ENCODE results near the gene LSM7. TPM values are rescaled to one million over a fixed set of nuclear protein-coding genes. Genes with fewer than 3 reads are reported as not detected.

The LSM7 gene
- total RNA-seq, 1 donor from 2014 or later: 144 TPM

DNA sequence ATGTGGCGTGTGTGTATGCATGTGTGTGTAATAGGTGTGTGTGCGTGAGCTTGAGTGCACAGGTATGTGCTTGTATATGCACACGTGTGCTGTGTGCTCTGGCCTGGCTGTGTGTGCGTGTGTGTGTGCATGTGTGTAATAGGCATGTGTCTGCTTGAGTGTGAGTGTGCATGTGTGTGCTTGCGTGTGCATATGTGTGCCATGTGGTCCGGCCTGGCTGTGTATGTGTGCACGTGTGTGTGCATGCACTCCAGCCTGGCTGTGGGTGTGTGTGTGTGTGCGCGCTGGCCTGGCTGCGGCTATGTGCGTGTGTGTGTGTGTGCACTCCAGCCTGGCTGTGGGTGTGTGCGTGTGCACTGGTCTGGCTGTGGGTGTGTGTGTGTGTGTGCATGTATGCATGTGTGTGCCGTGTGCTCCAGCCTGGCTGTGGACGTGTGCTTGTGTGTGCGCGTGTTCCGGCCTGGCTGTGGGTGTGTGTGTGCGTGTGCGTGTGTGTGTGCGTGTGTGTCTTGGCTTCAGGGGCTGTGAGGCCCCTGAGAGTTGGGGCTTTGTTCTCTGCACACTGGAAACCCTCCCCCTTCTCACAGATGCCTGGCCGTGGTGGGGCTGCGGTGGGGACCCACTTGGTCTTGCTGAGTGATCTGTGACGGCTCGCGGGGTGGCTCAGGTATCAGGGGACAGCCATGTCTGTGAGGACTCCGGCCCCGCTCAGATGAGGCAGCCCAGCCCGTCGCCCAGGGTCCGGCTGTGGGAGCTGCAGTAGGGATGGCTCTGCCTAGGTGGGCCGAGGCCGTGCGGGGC, 8.3 kb upstream of the LSM7 start:
- H3K4me3 ChIP-seq (ENCODE audit: low read depth, low read length): no peak overlapping the region
- H3K36me3 ChIP-seq (ENCODE audit: control insufficient read depth, insufficient read depth, low read length): no peaks in the 10 kb centered on the region
- TF ChIP-seq CTCF (IDR thresholded peaks at IDR 0.05; ENCODE audit: insufficient read depth, low read length, poor library complexity, severe bottlenecking): no peak
- H3K27me3 ChIP-seq (ENCODE audit: control insufficient read depth, insufficient read depth, low read length): no peaks in the 10 kb centered on the region
- no peak for DNase-seq (ENCODE audit: low read depth)

- no peaks in the 10 kb centered on the region for H3K27me3 ChIP-seq (ENCODE audit: control insufficient read depth, insufficient read depth, low read length)
- no peak for TF ChIP-seq CTCF (IDR thresholded peaks at IDR 0.05; ENCODE audit: insufficient read depth, low read length, poor library complexity, severe bottlenecking)
- no peaks in the 10 kb centered on the region for H3K36me3 ChIP-seq (ENCODE audit: control insufficient read depth, insufficient read depth, low read length)
- no peak overlapping the region for H3K4me3 ChIP-seq (ENCODE audit: low read depth, low read length)
- no peak for DNase-seq (ENCODE audit: low read depth)
Measured at GRCh38 chr19:2335848-2336247, 7.5 kb upstream of the LSM7 start.

- DNase-seq (ENCODE audit: low read depth): no peak
- TF ChIP-seq CTCF (IDR thresholded peaks at IDR 0.05; ENCODE audit: insufficient read depth, low read length, poor library complexity, severe bottlenecking): no peak
- Histone ChIP-seq H3K4me3 (ENCODE audit: low read depth, low read length) (no peak overlapping the region), H3K36me3 (ENCODE audit: control insufficient read depth, insufficient read depth, low read length) (no peaks in the 10 kb centered on the region), H3K27me3 (ENCODE audit: control insufficient read depth, insufficient read depth, low read length) (no peaks in the 10 kb centered on the region)
Measured at GRCh38 chr19:2334986-2335846, 6.8 kb upstream of the LSM7 start.

DNA sequence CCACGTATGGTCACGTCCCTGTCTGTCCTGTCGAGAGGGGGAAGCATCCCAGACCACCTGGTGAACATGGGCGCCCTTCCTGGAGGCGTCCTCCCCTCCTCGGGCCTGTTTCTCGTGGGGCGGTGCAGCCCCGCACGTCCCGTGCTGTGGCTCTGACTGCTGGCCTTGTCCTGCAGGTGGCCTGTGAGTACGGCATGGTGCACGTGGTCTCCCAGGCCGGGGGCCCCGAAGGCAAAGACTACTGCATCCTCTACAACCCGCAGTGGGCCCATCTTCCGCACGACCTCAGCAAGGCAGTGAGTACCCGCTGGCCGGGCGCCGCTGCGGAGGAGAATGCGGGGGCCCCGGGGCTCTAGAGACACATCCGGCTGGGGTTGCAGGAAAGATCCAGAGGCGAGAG, 6.0 kb upstream of the LSM7 start:
- TF ChIP-seq CTCF (IDR thresholded peaks at IDR 0.05; ENCODE audit: insufficient read depth, low read length, poor library complexity, severe bottlenecking): no peak
- H3K4me3 ChIP-seq (ENCODE audit: low read depth, low read length): no peak overlapping the region
- no peak for DNase-seq (ENCODE audit: low read depth)

GRCh38 chr19:2333807-2334211, 5.4 kb upstream of the LSM7 start:
- DNase-seq (ENCODE audit: low read depth): no peak
- TF ChIP-seq CTCF (IDR thresholded peaks at IDR 0.05; ENCODE audit: insufficient read depth, low read length, poor library complexity, severe bottlenecking): no peak
- no peaks in the 10 kb centered on the region for H3K27me3 ChIP-seq (ENCODE audit: control insufficient read depth, insufficient read depth, low read length)

More for the DNA sequence above, 6.0 kb upstream of the LSM7 start:
- Histone ChIP-seq H3K27me3 (ENCODE audit: control insufficient read depth, insufficient read depth, low read length) (no peaks in the 10 kb centered on the region), H3K36me3 (ENCODE audit: control insufficient read depth, insufficient read depth, low read length) (no peaks in the 10 kb centered on the region)

More at GRCh38 chr19:2333807-2334211, 5.4 kb upstream of the LSM7 start:
- H3K36me3 ChIP-seq (ENCODE audit: control insufficient read depth, insufficient read depth, low read length): no peaks in the 10 kb centered on the region
- H3K4me3 ChIP-seq (ENCODE audit: low read depth, low read length): no peak overlapping the region
